Measurements from ENCODE around the gene PYGO1.

GRCh38 chr15:55632434-55632833 lies 44.3 kb upstream of the PYGO1 start:
- TF ChIP-seq CTCF (IDR thresholded peaks at IDR 0.05; ENCODE audit: insufficient read depth, low read length, poor library complexity, severe bottlenecking) (no peak), EZH2phosphoT487 (conservative IDR thresholded peaks at IDR 0.05; ENCODE audit: low read length) (no peak)
